Neuron (in vitro differentiated cells): ENCODE results near the gene SGCD.
"Not testable (repeated sequence)": the region's sequence is repeated elsewhere in the genome, so short reads cannot be mapped to it uniquely, and the experiment has no call there.

Experiments used
- H2AFZ ChIP-seq: one replicate; pipeline ENCODE4 v1.6.1; 2013; ENCODE audit warnings: low read depth, mild to moderate bottlenecking, inconsistent platforms, low read length, moderate library complexity
- H3K27me3 ChIP-seq: one replicate; pipeline ENCODE4 v1.6.1; 2013; ENCODE audit warnings: low read length; ENCODE audit not compliant: insufficient read depth
- H3K36me3 ChIP-seq: one replicate; pipeline ENCODE4 v1.6.1; 2013; ENCODE audit warnings: low read length; ENCODE audit not compliant: insufficient read depth
- H3K4me1 ChIP-seq: one replicate; pipeline ENCODE4 v1.6.1; 2013; ENCODE audit warnings: low read length; ENCODE audit not compliant: insufficient read depth
- H3K4me3 ChIP-seq: 2 replicates; pipeline ENCODE4 v1.5.1; 2013; ENCODE audit warnings: mild to moderate bottlenecking, low read length, moderate library complexity
- H3K9me3 ChIP-seq: one replicate; pipeline ENCODE4 v1.6.1; 2013; ENCODE audit warnings: low read length

The SGCD gene

GRCh38 chr5:156589946-156590216 lies 262.9 kb downstream of the SGCD start:
- H3K4me3 ChIP-seq = no peak overlapping the region
- no peaks in the 10 kb centered on the region for H3K9me3 ChIP-seq
- no peak overlapping the region for H2AFZ ChIP-seq
- no peaks in the 10 kb centered on the region for H3K4me1 ChIP-seq
- H3K36me3 ChIP-seq = no peaks in the 10 kb centered on the region
- no peaks in the 10 kb centered on the region for H3K27me3 ChIP-seq

- H3K27me3 ChIP-seq = no peaks in the 10 kb centered on the region
- no peaks in the 10 kb centered on the region for H3K36me3 ChIP-seq
- no peak overlapping the region for H2AFZ ChIP-seq
- H3K4me3 ChIP-seq = no peak overlapping the region
- H3K9me3 ChIP-seq = no peaks in the 10 kb centered on the region
- H3K4me1 ChIP-seq = no peaks in the 10 kb centered on the region
Observed at GRCh38 chr5:156590978-156591377, 264.0 kb downstream of the SGCD start.

- Histone ChIP-seq H3K4me1 (no peaks in the 10 kb centered on the region), H3K36me3 (no peaks in the 10 kb centered on the region), H3K9me3 (no peaks in the 10 kb centered on the region), H3K4me3 (no peak overlapping the region), H3K27me3 (no peaks in the 10 kb centered on the region), H2AFZ (no peak overlapping the region)
Observed at GRCh38 chr5:156591631-156592030, 264.7 kb downstream of the SGCD start.

GRCh38 chr5:156593546-156593945 lies 266.6 kb downstream of the SGCD start:
- H3K4me1 ChIP-seq = no peaks in the 10 kb centered on the region
- no peaks in the 10 kb centered on the region for H3K9me3 ChIP-seq
- H2AFZ ChIP-seq = no peak overlapping the region
- no peak overlapping the region for H3K4me3 ChIP-seq
- H3K36me3 ChIP-seq = no peaks in the 10 kb centered on the region
- no peaks in the 10 kb centered on the region for H3K27me3 ChIP-seq

- H2AFZ ChIP-seq = no peak overlapping the region
- H3K4me1 ChIP-seq = no peaks in the 10 kb centered on the region
Observed at GRCh38 chr5:156594406-156594805, 267.4 kb downstream of the SGCD start.

GRCh38 chr5:156595132-156595787 lies 268.3 kb downstream of the SGCD start:
- H3K27me3 ChIP-seq = no peaks in the 10 kb centered on the region
- no peak overlapping the region for H3K4me3 ChIP-seq
- no peak overlapping the region for H2AFZ ChIP-seq

More at GRCh38 chr5:156594406-156594805, 267.4 kb downstream of the SGCD start:
- no peaks in the 10 kb centered on the region for H3K27me3 ChIP-seq
- H3K36me3 ChIP-seq = no peaks in the 10 kb centered on the region
- H3K9me3 ChIP-seq = no peaks in the 10 kb centered on the region
- no peak overlapping the region for H3K4me3 ChIP-seq

GRCh38 chr5:156597276-156597675 lies 270.3 kb downstream of the SGCD start:
- Histone ChIP-seq H3K36me3 (no peaks in the 10 kb centered on the region), H3K4me3 (no peak overlapping the region), H3K9me3 (no peaks in the 10 kb centered on the region), H2AFZ (no peak overlapping the region), H3K27me3 (no peaks in the 10 kb centered on the region), H3K4me1 (no peaks in the 10 kb centered on the region)

More at GRCh38 chr5:156595132-156595787, 268.3 kb downstream of the SGCD start:
- Histone ChIP-seq H3K4me1 (no peaks in the 10 kb centered on the region), H3K36me3 (no peaks in the 10 kb centered on the region), H3K9me3 (no peaks in the 10 kb centered on the region)

GRCh38 chr5:156598964-156599363 lies 272.0 kb downstream of the SGCD start:
- no peaks in the 10 kb centered on the region for H3K4me1 ChIP-seq
- H3K36me3 ChIP-seq = no peaks in the 10 kb centered on the region
- no peaks in the 10 kb centered on the region for H3K9me3 ChIP-seq
- H3K4me3 ChIP-seq = no peak overlapping the region
- H3K27me3 ChIP-seq = no peaks in the 10 kb centered on the region
- H2AFZ ChIP-seq = no peak overlapping the region

GRCh38 chr5:156610582-156610981 lies 283.6 kb downstream of the SGCD start:
- not testable (repeated sequence) for H3K27me3 ChIP-seq, H2AFZ ChIP-seq, H3K36me3 ChIP-seq, H3K9me3 ChIP-seq, H3K4me3 ChIP-seq, H3K4me1 ChIP-seq

- Histone ChIP-seq H2AFZ (no peak overlapping the region), H3K27me3 (no peaks in the 10 kb centered on the region), H3K4me1 (no peaks in the 10 kb centered on the region), H3K4me3 (no peak overlapping the region), H3K36me3 (no peaks in the 10 kb centered on the region), H3K9me3 (no peaks in the 10 kb centered on the region)
Observed at GRCh38 chr5:156615901-156616300, 288.9 kb downstream of the SGCD start.

GRCh38 chr5:156617426-156617825 lies 290.5 kb downstream of the SGCD start:
- Histone ChIP-seq H3K9me3 (no peaks in the 10 kb centered on the region), H3K4me3 (no peak overlapping the region), H3K4me1 (no peaks in the 10 kb centered on the region), H2AFZ (no peak overlapping the region), H3K36me3 (no peaks in the 10 kb centered on the region), H3K27me3 (no peaks in the 10 kb centered on the region)

- no peaks in the 10 kb centered on the region for H3K9me3 ChIP-seq
- H2AFZ ChIP-seq = no peak overlapping the region
- H3K27me3 ChIP-seq = no peaks in the 10 kb centered on the region
- H3K4me3 ChIP-seq = no peak overlapping the region
- H3K36me3 ChIP-seq = no peaks in the 10 kb centered on the region
- H3K4me1 ChIP-seq = no peaks in the 10 kb centered on the region
Observed at GRCh38 chr5:156618601-156619000, 291.6 kb downstream of the SGCD start.

- Histone ChIP-seq H3K27me3 (no peaks in the 10 kb centered on the region), H2AFZ (no peak overlapping the region), H3K9me3 (no peaks in the 10 kb centered on the region), H3K4me1 (no peaks in the 10 kb centered on the region), H3K36me3 (no peaks in the 10 kb centered on the region), H3K4me3 (no peak overlapping the region)
Observed at GRCh38 chr5:156621719-156622118, 294.8 kb downstream of the SGCD start.

- Histone ChIP-seq H3K9me3 (no peaks in the 10 kb centered on the region), H3K36me3 (no peaks in the 10 kb centered on the region), H3K27me3 (no peaks in the 10 kb centered on the region), H3K4me1 (no peaks in the 10 kb centered on the region), H3K4me3 (no peak overlapping the region), H2AFZ (no peak overlapping the region)
Observed at GRCh38 chr5:156623381-156624040, 296.5 kb downstream of the SGCD start.
